Spleen (tissue), 11 donors: ENCODE data around the gene ANKRD13B. TPM values are rescaled to one million over a fixed set of nuclear protein-coding genes. Genes with fewer than 3 reads are reported as not detected.
A peak's percentile ranks its signal among the peaks of the same experiment; 100 is the strongest.

Experiments used
- DNase-seq: peaks from one replicate; pipeline ENCODE4 v3.0.0-alpha.2; 2020
- H3K27ac ChIP-seq, 8 donors: fragments of 200-600 bp; sonication (generic) in 7 of 8; 1 replicate in 4 of 8; 2 replicates in 4 of 8; pipeline versions ENCODE4 v1.5.0 to v1.8.0; 2016 to 2021; ENCODE audit warnings: inconsistent platforms in 4 of 8, mild to moderate bottlenecking in 4 of 8, moderate library complexity in 1 of 8
- H3K27me3 ChIP-seq, 7 donors: fragments of 200-600 bp; sonication (generic) in 6 of 7; replicated peaks in 1 of 7; 1 replicate in 4 of 7; 2 replicates in 3 of 7; pipeline versions ENCODE4 v1.5.0 to v1.8.0; 2016 to 2021; ENCODE audit warnings: inconsistent platforms in 3 of 7, mild to moderate bottlenecking in 1 of 7
- H3K36me3 ChIP-seq, 6 donors: fragments of 200-600 bp; sonication (generic) in 5 of 6; 1 replicate in 4 of 6; 2 replicates in 2 of 6; pipeline versions ENCODE4 v1.5.0 to v1.8.0; 2016 to 2021; ENCODE audit warnings: inconsistent platforms in 2 of 6
- H3K4me1 ChIP-seq, 6 donors: fragments of 200-600 bp; sonication (generic) in 5 of 6; 1 replicate in 3 of 6; 2 replicates in 3 of 6; pipeline versions ENCODE4 v1.5.0 to v1.8.0; 2016 to 2021; ENCODE audit warnings: inconsistent platforms in 3 of 6
- H3K4me3 ChIP-seq, 8 donors: fragments of 200-600 bp; sonication (generic) in 7 of 8; 1 replicate in 4 of 8; 2 replicates in 4 of 8; pipeline versions ENCODE4 v1.5.0 to v1.8.0; 2016 to 2021; ENCODE audit warnings: inconsistent platforms in 4 of 8, mild to moderate bottlenecking in 4 of 8, moderate library complexity in 2 of 8
- H3K9me3 ChIP-seq, 8 donors: fragments of 200-600 bp; sonication (generic) in 7 of 8; 1 replicate in 4 of 8; 2 replicates in 4 of 8; pipeline versions ENCODE4 v1.5.0 to v1.8.0; 2016 to 2021; ENCODE audit warnings: inconsistent platforms in 4 of 8
- CTCF ChIP-seq, 11 experiments: fragments of 200-600 bp in 7 of 11; fragments of 450-650 bp in 4 of 11; sonication (generic) in 4 of 11; IDR thresholded peaks in 8 of 11; conservative IDR thresholded peaks in 3 of 11; 1 replicate in 7 of 11; 2 replicates in 4 of 11; pipeline versions ENCODE4 v1.4.0 to v1.8.0; 2016 to 2021; ENCODE audit warnings: antibody characterized with exemption in 11 of 11, inconsistent platforms in 4 of 11, mild to moderate bottlenecking in 1 of 11
- POLR2A ChIP-seq, 3 donors: fragments of 450-650 bp; IDR thresholded peaks; one replicate each; pipeline ENCODE4 v1.5.1; 2017; ENCODE audit warnings: antibody characterized with exemption in 3 of 3, mild to moderate bottlenecking in 1 of 3
- POLR2AphosphoS5 ChIP-seq, 3 donors: sonication (generic); formaldehyde crosslinking; IDR thresholded peaks; one replicate each; pipeline ENCODE4 v1.5.1; 2017; ENCODE audit warnings: antibody characterized with exemption in 3 of 3
- WGBS, 5 donors: extraction: QIAGEN DNeasy Blood & Tissue Kit in 3 of 5; methylation state at CpG; one replicate each; pipeline versions ENCODE4 v1.1.5 to v1.1.7; 2013 to 2018; 5-methylcytosine and 5-hydroxymethylcytosine counted together
- intact Hi-C: fragments of 100-400 bp; cut with DNase I; formaldehyde crosslinking; loops from one replicate; pipeline ENCODE4 v1.15.0; 2023; ENCODE audit warnings: low total_unique reads
- polyA plus RNA-seq, 3 donors: library from polyadenylated mRNA; stranded (reverse); fragments of 200-250 nt; gene quantifications; one replicate each; pipeline ENCODE4 v1.2.1, GENCODE V29; 2013
- total RNA-seq, 7 donors: library from RNA; depleted of rRNA in 3 of 7; stranded (reverse); fragments of >200 nt in 3 of 7; fragmentation: NEBNext Ultra II Directional in 4 of 7; extraction: Animal tissue kit (Norgen Biotek cat#: 25700) in 4 of 7; gene quantifications; one replicate each; pipeline versions ENCODE4 v1.1.0 to v1.2.1, GENCODE V29; 2016 to 2021
- donor health status: healthy with polysubstance abuse.
- donor health status: DM: no; HTN: no; CAD: no; lungs with moderate emphysema.
- donor health status: DM: no; HTN: no; CAD: no.
- donor health status: Bipolar disorder and iron deficiency.
- donor health status: healthy.
- donor health status: DM: no; HTN: no; CAD: no.
- donor health status: DM: yes; HTN: yes; CAD: no.

The ANKRD13B gene
- total and polyA plus RNA-seq, 10 donors, result 0.85 to 5.5 (median 2.5) TPM

DNA sequence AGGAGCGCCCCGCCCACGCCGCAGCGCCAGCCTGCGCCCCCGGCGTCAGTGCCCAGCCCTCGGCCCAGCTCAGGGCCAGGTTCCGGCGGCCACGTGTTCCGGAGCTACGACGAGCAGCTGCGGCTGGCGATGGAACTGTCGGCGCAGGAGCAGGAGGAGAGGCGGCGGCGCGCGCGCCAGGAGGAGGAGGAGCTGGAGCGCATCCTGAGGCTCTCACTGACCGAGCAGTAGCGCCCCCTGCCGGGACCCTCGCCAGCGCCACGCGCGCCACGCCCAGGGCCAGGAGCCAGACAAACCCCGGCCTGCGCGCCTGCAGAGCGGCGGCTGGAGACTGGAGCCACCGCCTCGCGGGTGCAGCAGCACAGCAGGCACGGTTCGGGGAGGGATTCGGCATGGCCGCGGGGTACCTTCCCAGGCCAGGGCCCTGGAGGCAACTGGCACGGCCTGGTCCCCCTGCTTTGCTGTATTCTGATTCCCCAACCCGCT lies 20.5 kb downstream of the ANKRD13B start:
- Histone ChIP-seq H3K4me3 (peak overlapping the region in 7 of 8 donors; percentile 33 to 69 (median 44)), H3K36me3 (no peaks in the 10 kb centered on the region), H3K9me3 (no peaks in the 10 kb centered on the region), H3K27ac (peak overlapping the region in 3 of 8 donors; percentile 18 to 53 (median 39)), H3K27me3 (peaks cover 0 to 55% (median 10%) of the 10 kb centered on the region in 7 donors), H3K4me1 (peaks cover 42 to 60% (median 59%) of the 10 kb centered on the region in 6 donors)
- intact Hi-C loops, result no loop called here
- TF ChIP-seq POLR2A (IDR thresholded peaks at IDR 0.05) (no peak), POLR2AphosphoS5 (IDR thresholded peaks at IDR 0.05) (peak; percentile 58 to 84 (median 69)), CTCF (IDR thresholded peaks at IDR 0.05 in 8 of 11, conservative IDR thresholded peaks at IDR 0.05 in 3 of 11) (peak; percentile 82 to 98 (median 96))
- 0 to 2% (median 1%) methylated on average over 17 to 50 of the region's 50 CpGs for WGBS, 5 donors
- DNase-seq, result peak; percentile 97

- Histone ChIP-seq H3K9me3 (no peaks in the 10 kb centered on the region), H3K4me3 (peak overlapping the region in 7 of 8 donors; percentile 33 to 69 (median 44)), H3K27me3 (peaks cover 0 to 59% (median 10%) of the 10 kb centered on the region in 7 donors), H3K27ac (peak overlapping the region in 3 of 8 donors; percentile 18 to 53 (median 39)), H3K4me1 (peaks cover 43 to 65% (median 61%) of the 10 kb centered on the region in 6 donors), H3K36me3 (no peaks in the 10 kb centered on the region)
- intact Hi-C loops, result loop anchor here (2.0 kb wide), 1 partner anchor 23 kb away; no protein-coding TSS in a partner anchor
- no peak for DNase-seq
- 21 to 36% (median 24%) methylated on average over 12 to 13 of the region's 13 CpGs for WGBS, 5 donors
- TF ChIP-seq POLR2A (IDR thresholded peaks at IDR 0.05) (no peak), POLR2AphosphoS5 (IDR thresholded peaks at IDR 0.05) (no peak), CTCF (IDR thresholded peaks at IDR 0.05 in 8 of 11, conservative IDR thresholded peaks at IDR 0.05 in 3 of 11) (no peak)
Measured at GRCh38 chr17:29613856-29614255, 20.9 kb downstream of the ANKRD13B start.

GRCh38 chr17:29614349-29615047 lies 21.6 kb downstream of the ANKRD13B start:
- intact Hi-C loops, result loop anchor here (2.0 kb wide), 1 partner anchor 24 kb away; no protein-coding TSS in a partner anchor
- Histone ChIP-seq H3K36me3 (no peaks in the 10 kb centered on the region), H3K27me3 (peaks cover 0 to 66% (median 10%) of the 10 kb centered on the region in 7 donors), H3K9me3 (no peaks in the 10 kb centered on the region), H3K4me3 (peak overlapping the region in 4 of 8 donors; percentile 44 to 71 (median 51)), H3K27ac (peak overlapping the region in 2 of 8 donors; percentile 70 to 82), H3K4me1 (peaks cover 43 to 69% (median 62%) of the 10 kb centered on the region in 6 donors)
- DNase-seq, result peak; percentile 78
- 55 to 69% (median 61%) methylated on average over 14 to 16 of the region's 16 CpGs for WGBS, 5 donors
- no peak for TF ChIP-seq POLR2AphosphoS5 (IDR thresholded peaks at IDR 0.05)
- no peak for TF ChIP-seq CTCF (IDR thresholded peaks at IDR 0.05 in 8 of 11, conservative IDR thresholded peaks at IDR 0.05 in 3 of 11)

DNA sequence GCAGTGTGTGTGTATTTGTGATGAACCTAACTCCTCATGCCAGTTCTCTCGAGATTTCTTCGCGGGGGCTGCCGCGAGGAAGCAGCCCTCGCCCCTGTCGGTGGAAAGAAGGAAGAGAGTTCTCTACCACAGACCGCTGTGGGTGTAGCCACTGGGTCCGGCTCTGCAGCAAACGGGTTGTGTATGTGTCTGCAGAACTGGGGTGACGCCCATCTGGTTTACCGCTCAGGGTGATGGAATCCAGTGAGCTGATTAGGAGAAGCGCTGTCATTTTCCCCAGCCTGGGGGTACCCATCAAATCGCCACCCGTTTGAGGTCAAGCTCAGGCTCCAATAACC lies 22.1 kb downstream of the ANKRD13B start:
- Histone ChIP-seq H3K36me3 (no peaks in the 10 kb centered on the region), H3K9me3 (no peaks in the 10 kb centered on the region), H3K27me3 (peaks cover 0 to 67% (median 10%) of the 10 kb centered on the region in 7 donors), H3K4me1 (peaks cover 43 to 69% (median 62%) of the 10 kb centered on the region in 6 donors), H3K27ac (peak overlapping the region in 5 of 8 donors; percentile 47 to 82 (median 61)), H3K4me3 (peak overlapping the region; percentile 31 to 71 (median 42))
- peak in 1 of 11 experiments; percentile 9 for TF ChIP-seq CTCF (IDR thresholded peaks at IDR 0.05 in 8 of 11, conservative IDR thresholded peaks at IDR 0.05 in 3 of 11)
- no peak for TF ChIP-seq POLR2A (IDR thresholded peaks at IDR 0.05)
- no peak for TF ChIP-seq POLR2AphosphoS5 (IDR thresholded peaks at IDR 0.05)
- intact Hi-C loops, result loop anchor here (2.0 kb wide), 1 partner anchor 24 kb away; no protein-coding TSS in a partner anchor
- WGBS, 5 donors, result 2 to 10% (median 6%) methylated on average over 7 to 15 of the region's 15 CpGs
- peak; percentile 87 for DNase-seq
